Heart left ventricle (tissue), 16 donors: ENCODE results near the gene GNAQ. TPM values are rescaled to one million over a fixed set of nuclear protein-coding genes. Genes with fewer than 3 reads are reported as not detected.

Experiments used
- ATAC-seq, 4 donors: fragments of 200-7000 bp; cut with Tn5 transposase; one replicate each; pipeline ENCODE4 v1.9.1; 2020 to 2022; ENCODE audit warnings: moderate library complexity in 4 of 4, mild to moderate bottlenecking in 3 of 4, moderate number of reproducible peaks in 1 of 4
- DNase-seq, 5 donors: peaks; one replicate each; pipeline ENCODE4 v3.0.0-alpha.2; 2020
- H3K27ac ChIP-seq, 12 donors: fragments of 200-600 bp; sonication (generic) in 4 of 12; one replicate each; pipeline versions ENCODE4 v1.5.0 to v1.8.0; 2016 to 2022; ENCODE audit warnings: mild to moderate bottlenecking in 2 of 12
- H3K27me3 ChIP-seq, 9 donors: fragments of 200-600 bp; sonication (generic) in 2 of 9; one replicate each; pipeline versions ENCODE4 v1.5.1 to v1.8.0; 2016 to 2022; ENCODE audit warnings: mild to moderate bottlenecking in 3 of 9
- H3K36me3 ChIP-seq, 9 donors: fragments of 200-600 bp; sonication (generic) in 2 of 9; one replicate each; pipeline versions ENCODE4 v1.5.0 to v1.8.0; 2018 to 2022; ENCODE audit warnings: mild to moderate bottlenecking in 2 of 9
- H3K4me1 ChIP-seq, 12 donors: fragments of 200-600 bp; sonication (generic) in 4 of 12; one replicate each; pipeline versions ENCODE4 v1.5.0 to v1.8.0; 2016 to 2022; ENCODE audit warnings: mild to moderate bottlenecking in 3 of 12
- H3K4me3 ChIP-seq, 12 donors: fragments of 200-600 bp; sonication (generic) in 4 of 12; one replicate each; pipeline versions ENCODE4 v1.5.0 to v1.8.0; 2017 to 2022; ENCODE audit warnings: mild to moderate bottlenecking in 9 of 12, moderate library complexity in 4 of 12
- H3K9me3 ChIP-seq, 12 donors: fragments of 200-600 bp; sonication (generic) in 4 of 12; one replicate each; pipeline versions ENCODE4 v1.5.0 to v1.8.0; 2016 to 2022; ENCODE audit warnings: mild to moderate bottlenecking in 1 of 12
- POLR2A ChIP-seq, 2 donors: fragments of 450-650 bp; IDR thresholded peaks; one replicate each; pipeline ENCODE4 v1.6.1; 2017; ENCODE audit warnings: antibody characterized with exemption in 2 of 2, mild to moderate bottlenecking in 2 of 2, moderate library complexity in 2 of 2
- WGBS, 4 donors: extraction: QIAGEN DNeasy Blood & Tissue Kit in 2 of 4; methylation state at CpG; one replicate each; pipeline versions ENCODE4 v1.1.5 to v1.1.7; 2013 to 2018; 5-methylcytosine and 5-hydroxymethylcytosine counted together
- intact Hi-C, 10 donors: fragments of 100-400 bp; cut with DNase I; formaldehyde crosslinking; loops; one replicate each; pipeline versions ENCODE4 v1.11.1 to v1.14.2; 2022
- polyA plus RNA-seq, 2 donors: library from polyadenylated mRNA; stranded (reverse); fragments of 200-250 nt; gene quantifications; one replicate each; pipeline ENCODE4 v1.2.3, GENCODE V29; 2013
- total RNA-seq, 9 donors: library from RNA; depleted of rRNA in 2 of 9; stranded (reverse); fragments of >200 nt in 2 of 9; fragmentation: NEBNext Ultra II Directional in 3 of 9; extraction: Animal tissue kit (Norgen Biotek cat#: 25700) in 3 of 9; gene quantifications; one replicate each; pipeline versions ENCODE4 v1.1.0 to v1.2.4, GENCODE V29; 2016 to 2023
- TF ChIP-seq, protein P1 (sequence below), 12 donors: fragments of 200-600 bp; sonication (generic) in 4 of 12; IDR thresholded peaks; one replicate each; pipeline versions ENCODE4 v1.5.0 to v1.8.0; 2018 to 2022; ENCODE audit warnings: antibody characterized with exemption in 12 of 12, mild to moderate bottlenecking in 5 of 12
- donor health status: ischemic (EF 13 %, LVEDD 7.1; RV severe dilation, severe dysfunction).
- donor health status: healthy with polysubstance abuse.
- donor health status: DM: no; HTN: yes; CAD: no.
- donor health status: DM: no; HTN: no; CAD: no.
- donor health status: ischemic (EF 25% LVEDD 6.9; RV normal size, moderate dysfunction).
- donor health status: ischemic (EF 25% LVEDD 5.7; RV mildly dilated, moderate dysfunction).
- donor health status: healthy.
- donor health status: DM: yes; HTN: yes; CAD: no.
- donor health status: ischemic (EF 35%, LVEDD 5.7; RV mildly dilated, moderate dysfunction).
- donor health status: nonischemic (EF 11% LVEDD 7.7; RV severe dilation, severe dysfunction).
- donor health status: DM: yes; HTN: yes; CAD: no.
- donor health status: PGD.
- donor health status: ischemic (EF 29% LVEDD 5.4; RV normal size, mild dysfunction).
- donor health status: nonischemic (EF 23%, LVEDD 6.1; RV moderate dilation, normal function).

The GNAQ gene
- total and polyA plus RNA-seq, 11 donors, result 4.8 to 34.1 (median 11.3) TPM

DNA sequence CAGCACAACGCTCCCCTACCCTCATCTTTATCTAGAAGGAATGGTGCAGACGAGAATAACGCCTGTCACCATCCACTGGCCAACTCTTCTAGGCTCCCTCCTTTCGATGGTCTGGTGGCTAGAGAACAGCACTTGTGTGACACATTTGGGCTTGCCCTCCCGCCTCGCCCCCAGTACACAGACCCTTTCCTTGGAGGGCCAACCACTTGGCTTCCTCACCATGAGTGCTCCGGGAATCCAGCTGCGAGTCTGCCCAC is 1.4 kb downstream of the GNAQ start:
- Histone ChIP-seq H3K9me3 (no peaks in the 10 kb centered on the region), H3K27ac (peak overlapping the region; percentile 69 to 97 (median 92)), H3K27me3 (peaks cover 0 to 9% (median 0%) of the 10 kb centered on the region in 9 donors), H3K36me3 (no peaks in the 10 kb centered on the region), H3K4me1 (peaks cover 0 to 72% (median 13%) of the 10 kb centered on the region in 12 donors), H3K4me3 (peak overlapping the region; percentile 43 to 77 (median 68))
- WGBS, 4 donors, result 6 to 16% (median 13%) methylated on average over 6 to 8 of the region's 8 CpGs
- intact Hi-C loops, result loop anchor here in 9 of 10 donors (5.0 to 10.0 kb wide), 8 partner anchors 48 to 595 kb away; no protein-coding TSS in a partner anchor
- TF ChIP-seq POLR2A (IDR thresholded peaks at IDR 0.05), result no peak
- TF ChIP-seq, protein P1, sequence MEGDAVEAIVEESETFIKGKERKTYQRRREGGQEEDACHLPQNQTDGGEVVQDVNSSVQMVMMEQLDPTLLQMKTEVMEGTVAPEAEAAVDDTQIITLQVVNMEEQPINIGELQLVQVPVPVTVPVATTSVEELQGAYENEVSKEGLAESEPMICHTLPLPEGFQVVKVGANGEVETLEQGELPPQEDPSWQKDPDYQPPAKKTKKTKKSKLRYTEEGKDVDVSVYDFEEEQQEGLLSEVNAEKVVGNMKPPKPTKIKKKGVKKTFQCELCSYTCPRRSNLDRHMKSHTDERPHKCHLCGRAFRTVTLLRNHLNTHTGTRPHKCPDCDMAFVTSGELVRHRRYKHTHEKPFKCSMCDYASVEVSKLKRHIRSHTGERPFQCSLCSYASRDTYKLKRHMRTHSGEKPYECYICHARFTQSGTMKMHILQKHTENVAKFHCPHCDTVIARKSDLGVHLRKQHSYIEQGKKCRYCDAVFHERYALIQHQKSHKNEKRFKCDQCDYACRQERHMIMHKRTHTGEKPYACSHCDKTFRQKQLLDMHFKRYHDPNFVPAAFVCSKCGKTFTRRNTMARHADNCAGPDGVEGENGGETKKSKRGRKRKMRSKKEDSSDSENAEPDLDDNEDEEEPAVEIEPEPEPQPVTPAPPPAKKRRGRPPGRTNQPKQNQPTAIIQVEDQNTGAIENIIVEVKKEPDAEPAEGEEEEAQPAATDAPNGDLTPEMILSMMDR (IDR thresholded peaks at IDR 0.05), result no peak
- ATAC-seq, result peak in 3 of 4 donors; percentile 1 to 31 (median 5)
- no peak for DNase-seq

DNA sequence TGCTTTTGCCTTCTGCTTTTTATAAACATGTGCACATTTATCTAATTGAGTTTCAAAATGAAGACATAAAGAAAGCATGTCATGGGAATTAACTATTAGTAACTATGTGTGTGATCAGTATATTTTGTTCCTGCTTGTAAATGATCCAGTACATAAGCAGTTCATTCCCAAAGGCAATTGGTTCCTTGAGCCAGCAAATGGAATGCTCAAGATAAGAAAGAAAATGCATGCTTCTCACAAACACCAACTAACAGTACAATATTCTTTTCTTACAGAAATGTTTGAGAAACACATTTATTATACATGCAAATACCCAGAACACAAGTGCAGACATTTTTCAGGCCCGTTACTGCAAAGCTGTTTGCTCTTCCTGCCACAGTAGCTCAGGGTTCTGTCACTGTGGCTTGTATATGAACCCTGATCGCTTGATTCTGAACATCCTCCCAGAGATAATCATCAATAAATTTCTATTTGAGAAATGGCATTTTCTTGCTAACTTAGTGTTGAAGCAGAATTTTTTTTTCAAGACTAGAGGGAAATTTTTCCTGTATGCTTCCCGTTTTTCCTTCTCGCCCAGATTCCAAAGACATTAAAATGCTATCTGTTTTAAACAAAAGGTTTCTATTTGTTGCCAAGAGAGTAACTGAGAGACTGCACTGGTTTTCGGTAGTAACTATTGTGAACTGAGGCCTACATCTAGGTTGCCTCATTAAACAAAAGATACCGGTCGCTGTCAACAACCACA is 1.9 kb downstream of the GNAQ start:
- H3K9me3 ChIP-seq, result no peaks in the 10 kb centered on the region
- H3K27ac ChIP-seq, result peak overlapping the region; percentile 8 to 97 (median 90)
- DNase-seq (no peak), ATAC-seq (no peak)
- intact Hi-C loops, result loop anchor here in 9 of 10 donors (5.0 to 10.0 kb wide), 8 partner anchors 47 to 595 kb away; no protein-coding TSS in a partner anchor
- WGBS, 4 donors, result 28 to 41% (median 32%) methylated on average over 7 of the region's 7 CpGs
- H3K36me3 ChIP-seq, result no peaks in the 10 kb centered on the region
- H3K4me3 ChIP-seq, result peak overlapping the region; percentile 43 to 77 (median 68)
- TF ChIP-seq, protein P1 (IDR thresholded peaks at IDR 0.05), result no peak
- no peak for TF ChIP-seq POLR2A (IDR thresholded peaks at IDR 0.05)
- H3K4me1 ChIP-seq, result peaks cover 0 to 72% (median 11%) of the 10 kb centered on the region in 12 donors
- H3K27me3 ChIP-seq, result peaks cover 0 to 9% (median 0%) of the 10 kb centered on the region in 9 donors

DNA sequence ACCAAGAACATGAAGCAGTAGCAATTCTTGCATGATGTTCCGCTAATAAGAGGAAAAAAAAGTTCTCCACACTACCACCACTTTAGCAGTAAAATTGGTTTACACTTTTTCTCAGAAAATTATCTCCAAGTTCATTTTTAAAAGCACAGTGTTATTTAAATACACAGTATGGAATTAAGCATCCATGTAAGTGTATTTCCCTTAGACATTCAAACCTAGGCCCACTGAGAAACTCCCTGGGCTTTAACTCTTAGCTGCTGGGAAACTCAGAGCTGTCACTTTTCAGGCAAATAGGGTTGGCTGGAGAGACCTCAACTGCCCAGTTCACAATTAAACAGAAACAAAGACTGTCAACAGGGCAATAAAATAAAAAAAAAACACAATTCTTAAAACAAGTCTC is 2.7 kb downstream of the GNAQ start:
- Histone ChIP-seq H3K4me3 (peak overlapping the region in 10 of 12 donors; percentile 15 to 77 (median 70)), H3K27ac (peak overlapping the region in 10 of 12 donors; percentile 18 to 94 (median 86)), H3K27me3 (peaks cover 0 to 9% (median 0%) of the 10 kb centered on the region in 9 donors), H3K4me1 (peaks cover 0 to 72% (median 11%) of the 10 kb centered on the region in 12 donors), H3K36me3 (no peaks in the 10 kb centered on the region), H3K9me3 (no peaks in the 10 kb centered on the region)
- ATAC-seq, result no peak
- TF ChIP-seq, protein P1 (IDR thresholded peaks at IDR 0.05), result no peak
- no peak for TF ChIP-seq POLR2A (IDR thresholded peaks at IDR 0.05)
- 61 to 82% (median 70%) methylated on average over 1 of the region's 1 CpG for WGBS, 4 donors
- DNase-seq, result no peak
- intact Hi-C loops, result no loop called here

DNA sequence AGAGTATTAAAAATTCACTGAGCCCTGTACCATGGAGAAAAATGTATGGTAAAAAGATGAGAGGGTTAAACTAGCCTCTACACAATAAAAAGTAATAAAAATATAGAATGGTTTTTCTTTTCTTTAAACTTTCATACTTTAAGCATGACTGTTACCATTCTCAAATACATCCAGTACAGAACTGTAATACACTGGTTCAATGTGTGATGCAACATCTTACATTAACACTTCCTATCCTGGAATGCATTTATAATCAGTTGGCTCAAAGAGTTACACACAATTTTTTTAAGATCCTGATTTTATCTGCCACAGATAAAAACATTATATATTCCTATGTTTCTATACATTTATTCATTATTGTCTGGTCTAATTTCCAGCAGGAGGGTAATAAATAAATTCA is 4.7 kb downstream of the GNAQ start:
- no peak for TF ChIP-seq POLR2A (IDR thresholded peaks at IDR 0.05)
- TF ChIP-seq, protein P1 (IDR thresholded peaks at IDR 0.05), result no peak
- Histone ChIP-seq H3K9me3 (no peaks in the 10 kb centered on the region), H3K4me1 (peaks cover 0 to 77% (median 15%) of the 10 kb centered on the region in 12 donors), H3K36me3 (no peaks in the 10 kb centered on the region), H3K4me3 (no peak overlapping the region), H3K27ac (peak overlapping the region in 2 of 12 donors; percentile 17 to 61), H3K27me3 (peaks cover 0 to 9% (median 0%) of the 10 kb centered on the region in 9 donors)
- ATAC-seq (no peak), DNase-seq (no peak)
- intact Hi-C loops, result no loop called here
